ENCODE data around the gene SRPK2.

GRCh38 chr7:105130580-105130979 lies 258.1 kb downstream of the SRPK2 start:
- no peak for TF ChIP-seq POLR2AphosphoS5 (IDR thresholded peaks at IDR 0.05)
- no peak for TF ChIP-seq CTCF (IDR thresholded peaks at IDR 0.05)
- no peak for TF ChIP-seq EP300 (IDR thresholded peaks at IDR 0.05)
- no peak for TF ChIP-seq POLR2A (IDR thresholded peaks at IDR 0.05; ENCODE audit: low read depth)
